ENCODE data around the gene ACTR5. TPM values are rescaled to one million over a fixed set of nuclear protein-coding genes. Genes with fewer than 3 reads are reported as not detected.

Gene ACTR5
- total RNA-seq, 1 experiment from 2014 or later, result 9.8 TPM

- no peak for TF ChIP-seq ZNF263 (CRISPR knock-in tag; IDR thresholded peaks at IDR 0.05; ENCODE audit: low read depth)
- peak; percentile 71; the same call in 1 of the 2 replicates for TF ChIP-seq FOXP1 (CRISPR knock-in tag; IDR thresholded peaks at IDR 0.05; ENCODE audit: borderline replicate concordance)
- TF ChIP-seq ZNF121 (CRISPR knock-in tag; IDR thresholded peaks at IDR 0.05), result peak; percentile 75; the same call in 1 of the 2 replicates
- TF ChIP-seq ARID4B (CRISPR knock-in tag; IDR thresholded peaks at IDR 0.05; ENCODE audit: borderline replicate concordance), result 0 out of 2 replicates have a peak, but pooled peaks have one; percentile 18
- peak; percentile 75 for TF ChIP-seq NFE2L1 (CRISPR knock-in tag; IDR thresholded peaks at IDR 0.05)
- TF ChIP-seq USF1 (CRISPR knock-in tag; IDR thresholded peaks at IDR 0.05), result no peak
- TF ChIP-seq NR2C2 (CRISPR knock-in tag; IDR thresholded peaks at IDR 0.05), result no peak
- peak; percentile 61; the same call in 1 of the 2 replicates for TF ChIP-seq TEAD4 (CRISPR knock-in tag; IDR thresholded peaks at IDR 0.05)
- no peak for TF ChIP-seq ZNF671 (CRISPR knock-in tag; IDR thresholded peaks at IDR 0.05)
Observed at GRCh38 chr20:38725148-38725901, 22.9 kb upstream of the ACTR5 start (continued).

- no peaks in the 10 kb centered on the region for H3K9me3 Mint-ChIP-seq
- ATAC-seq, result peak; percentile 43
- H3K4me3 Mint-ChIP-seq, result peak overlapping the region; percentile 74
- peaks cover 68% of the 10 kb centered on the region for H3K4me1 Mint-ChIP-seq
- ChIA-PET POLR2A (interaction anchor here (0.6 to 2.0 kb wide), 7 partner anchors 22 to 236 kb away, joined by 3 to 7 read pairs (median 5); partner anchors contain the start of genes ACTR5 and DHX35), CTCF (interaction anchor here (0.6 to 11.1 kb wide), 55 partner anchors 10 to 389 kb away, joined by 3 to 188 read pairs (median 5); partner anchors contain the start of genes ACTR5, DHX35, FAM83D and PPP1R16B)
- TF ChIP-seq ZNF121 (CRISPR knock-in tag; IDR thresholded peaks at IDR 0.05) (peak; percentile 73), FOXP4 (CRISPR knock-in tag; IDR thresholded peaks at IDR 0.05) (no peak), FOXJ3 (CRISPR knock-in tag; IDR thresholded peaks at IDR 0.05; ENCODE audit: borderline replicate concordance) (no peak), ZNF317 (CRISPR knock-in tag; IDR thresholded peaks at IDR 0.05; ENCODE audit: borderline replicate concordance, low read depth) (no peak), ZSCAN18 (CRISPR knock-in tag; IDR thresholded peaks at IDR 0.05) (no peak), CTCF (IDR thresholded peaks at IDR 0.05) (peak; percentile 85), SP1 (CRISPR knock-in tag; conservative IDR thresholded peaks at IDR 0.05) (0 out of 2 replicates have a peak, but pooled peaks have one; percentile 24)
- H3K27ac Mint-ChIP-seq, result no peak overlapping the region
- H3K27me3 Mint-ChIP-seq (ENCODE audit: low read depth), result peaks cover 100% of the 10 kb centered on the region
- H3K36me3 Mint-ChIP-seq, result no peaks in the 10 kb centered on the region
- peak; percentile 94 for DNase-seq (ENCODE audit: low spot score)
Observed at GRCh38 chr20:38725931-38726803, 22.1 kb upstream of the ACTR5 start.
